Measurements from ENCODE around the gene SLC35F3.
"Not testable (repeated sequence)": the region's sequence is repeated elsewhere in the genome, so short reads cannot be mapped to it uniquely, and the experiment has no call there.

SLC35F3 gene

GRCh38 chr1:234292011-234292410 is 387.5 kb downstream of the SLC35F3 start:
- no peak for DNase-seq (ENCODE audit: low spot score)

- no peak for DNase-seq (ENCODE audit: low spot score)
These were observed 388.1 kb downstream of the SLC35F3 start for GRCh38 chr1:234292548-234292947.

- no peak for DNase-seq (ENCODE audit: low spot score)
These were observed 389.8 kb downstream of the SLC35F3 start for GRCh38 chr1:234294109-234294817.

GRCh38 chr1:234295068-234295467 is 390.6 kb downstream of the SLC35F3 start:
- DNase-seq (ENCODE audit: low spot score) = no peak

GRCh38 chr1:234295626-234296025 is 391.1 kb downstream of the SLC35F3 start:
- DNase-seq (ENCODE audit: low spot score) = no peak

- no peak for DNase-seq (ENCODE audit: low spot score)
These were observed 392.0 kb downstream of the SLC35F3 start for GRCh38 chr1:234296496-234296895.

- DNase-seq (ENCODE audit: low spot score) = no peak
These were observed 393.2 kb downstream of the SLC35F3 start for GRCh38 chr1:234297668-234298067.

- no peak for DNase-seq (ENCODE audit: low spot score)
These were observed 395.6 kb downstream of the SLC35F3 start for GRCh38 chr1:234300096-234300495.

GRCh38 chr1:234301663-234302062 is 397.2 kb downstream of the SLC35F3 start:
- not testable (repeated sequence) for DNase-seq (ENCODE audit: low spot score)

- no peak for DNase-seq (ENCODE audit: low spot score)
These were observed 398.0 kb downstream of the SLC35F3 start for GRCh38 chr1:234302354-234302962.

GRCh38 chr1:234303231-234303630 is 398.8 kb downstream of the SLC35F3 start:
- DNase-seq (ENCODE audit: low spot score) = no peak

- no peak for DNase-seq (ENCODE audit: low spot score)
These were observed 403.2 kb downstream of the SLC35F3 start for GRCh38 chr1:234307726-234308125.

GRCh38 chr1:234309243-234309597 is 404.7 kb downstream of the SLC35F3 start:
- DNase-seq (ENCODE audit: low spot score) = no peak

- DNase-seq (ENCODE audit: low spot score) = peak; percentile 58
These were observed 405.4 kb downstream of the SLC35F3 start for GRCh38 chr1:234309598-234310459.

GRCh38 chr1:234310460-234310817 is 406.0 kb downstream of the SLC35F3 start:
- DNase-seq (ENCODE audit: low spot score) = no peak

GRCh38 chr1:234311414-234311813 is 406.9 kb downstream of the SLC35F3 start:
- DNase-seq (ENCODE audit: low spot score) = no peak

GRCh38 chr1:234313171-234313570 is 408.7 kb downstream of the SLC35F3 start:
- no peak for DNase-seq (ENCODE audit: low spot score)

- DNase-seq (ENCODE audit: low spot score) = no peak
These were observed 410.6 kb downstream of the SLC35F3 start for GRCh38 chr1:234315091-234315541.

GRCh38 chr1:234315588-234315987 is 411.1 kb downstream of the SLC35F3 start:
- no peak for DNase-seq (ENCODE audit: low spot score)

GRCh38 chr1:234316486-234316885 is 412.0 kb downstream of the SLC35F3 start:
- no peak for DNase-seq (ENCODE audit: low spot score)

GRCh38 chr1:234316937-234317336 is 412.5 kb downstream of the SLC35F3 start:
- no peak for DNase-seq (ENCODE audit: low spot score)

GRCh38 chr1:234320069-234320468 is 415.6 kb downstream of the SLC35F3 start:
- DNase-seq (ENCODE audit: low spot score) = no peak

GRCh38 chr1:234320549-234320948 is 416.1 kb downstream of the SLC35F3 start:
- DNase-seq (ENCODE audit: low spot score) = no peak

Measured in hematopoietic multipotent progenitor cell treated with erythropoietin and hydrocortisone succinate and interleukin-3 and kit ligand, for 15 days (in vitro differentiated cells).